Loucy (cell line): ENCODE results near the gene CTCFL.
A peak's percentile ranks its signal among the peaks of the same experiment; 100 is the strongest.

Source experiments
- H2AFZ ChIP-seq: fragments of 200-600 bp; sonication (generic); 2 replicates; pipeline ENCODE4 v1.6.0; 2016; ENCODE audit warnings: antibody characterized with exemption, mild to moderate bottlenecking, low read length, moderate library complexity
- H3F3A ChIP-seq: fragments of 200-600 bp; 2 replicates; pipeline ENCODE4 v1.6.0; 2016; ENCODE audit warnings: antibody characterized with exemption, low read depth, mild to moderate bottlenecking
- H3K27me3 ChIP-seq: fragments of 200-600 bp; sonication (generic); 2 replicates; pipeline ENCODE4 v1.6.1; 2014; ENCODE audit warnings: low read length, mild to moderate bottlenecking; ENCODE audit not compliant: insufficient read depth, poor library complexity, severe bottlenecking
- H3K36me3 ChIP-seq: fragments of 200-600 bp; sonication (generic); 2 replicates; pipeline ENCODE4 v1.6.1; 2016; ENCODE audit warnings: low read length; ENCODE audit not compliant: insufficient read depth
- H3K4me1 ChIP-seq: fragments of 200-600 bp; sonication (generic); 2 replicates; pipeline ENCODE4 v1.5.1; 2014; ENCODE audit warnings: low read length, mild to moderate bottlenecking; ENCODE audit not compliant: insufficient read depth, poor library complexity, severe bottlenecking
- H3K4me2 ChIP-seq: fragments of 200-600 bp; sonication (generic); 2 replicates; pipeline ENCODE4 v1.6.0; 2014; ENCODE audit warnings: antibody characterized with exemption, low read length, low read depth, mild to moderate bottlenecking; ENCODE audit not compliant: poor library complexity, severe bottlenecking
- H3K4me3 ChIP-seq: fragments of 200-600 bp; sonication (generic); 2 replicates; pipeline ENCODE4 v1.5.1; 2014; ENCODE audit warnings: low read length, mild to moderate bottlenecking, mixed read lengths; ENCODE audit not compliant: poor library complexity, severe bottlenecking
- H3K79me2 ChIP-seq: fragments of 200-600 bp; sonication (generic); 2 replicates; pipeline ENCODE4 v1.6.1; 2014; ENCODE audit warnings: low read length; ENCODE audit not compliant: insufficient read depth
- H3K9ac ChIP-seq: fragments of 200-600 bp; sonication (generic); 2 replicates; pipeline ENCODE4 v1.6.0; 2014; ENCODE audit warnings: mild to moderate bottlenecking, low read depth, low read length, moderate library complexity; ENCODE audit not compliant: poor library complexity, severe bottlenecking
- H3K9me2 ChIP-seq: fragments of 200-600 bp; sonication (generic); replicated peaks from 2 replicates; pipeline ENCODE4 v1.6.1; 2016; ENCODE audit warnings: low read depth, low read length, mixed read lengths
- H3K9me3 ChIP-seq: fragments of 200-600 bp; sonication (generic); 2 replicates; pipeline ENCODE4 v1.6.1; 2014; ENCODE audit warnings: mild to moderate bottlenecking, antibody characterized with exemption, low read length, low read depth; ENCODE audit not compliant: insufficient read depth
- H4K20me1 ChIP-seq: fragments of 200-600 bp; sonication (generic); 2 replicates; pipeline ENCODE4 v1.6.0; 2014; ENCODE audit warnings: antibody characterized with exemption, low read length, mild to moderate bottlenecking; ENCODE audit not compliant: insufficient read depth, poor library complexity, severe bottlenecking
- EZH2phosphoT487 ChIP-seq: fragments of 200-600 bp; IDR thresholded peaks from 2 replicates; pipeline ENCODE4 v1.6.1; 2018; ENCODE audit warnings: antibody characterized with exemption, mild to moderate bottlenecking, moderate library complexity, borderline replicate concordance
- TF ChIP-seq, protein P1 (sequence below): fragments of 200-600 bp; sonication (generic); conservative IDR thresholded peaks from 2 replicates; pipeline ENCODE4 v1.5.1; 2014; ENCODE audit warnings: mild to moderate bottlenecking, antibody characterized with exemption, low read length

Gene CTCFL, protein sequence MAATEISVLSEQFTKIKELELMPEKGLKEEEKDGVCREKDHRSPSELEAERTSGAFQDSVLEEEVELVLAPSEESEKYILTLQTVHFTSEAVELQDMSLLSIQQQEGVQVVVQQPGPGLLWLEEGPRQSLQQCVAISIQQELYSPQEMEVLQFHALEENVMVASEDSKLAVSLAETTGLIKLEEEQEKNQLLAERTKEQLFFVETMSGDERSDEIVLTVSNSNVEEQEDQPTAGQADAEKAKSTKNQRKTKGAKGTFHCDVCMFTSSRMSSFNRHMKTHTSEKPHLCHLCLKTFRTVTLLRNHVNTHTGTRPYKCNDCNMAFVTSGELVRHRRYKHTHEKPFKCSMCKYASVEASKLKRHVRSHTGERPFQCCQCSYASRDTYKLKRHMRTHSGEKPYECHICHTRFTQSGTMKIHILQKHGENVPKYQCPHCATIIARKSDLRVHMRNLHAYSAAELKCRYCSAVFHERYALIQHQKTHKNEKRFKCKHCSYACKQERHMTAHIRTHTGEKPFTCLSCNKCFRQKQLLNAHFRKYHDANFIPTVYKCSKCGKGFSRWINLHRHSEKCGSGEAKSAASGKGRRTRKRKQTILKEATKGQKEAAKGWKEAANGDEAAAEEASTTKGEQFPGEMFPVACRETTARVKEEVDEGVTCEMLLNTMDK

DNA sequence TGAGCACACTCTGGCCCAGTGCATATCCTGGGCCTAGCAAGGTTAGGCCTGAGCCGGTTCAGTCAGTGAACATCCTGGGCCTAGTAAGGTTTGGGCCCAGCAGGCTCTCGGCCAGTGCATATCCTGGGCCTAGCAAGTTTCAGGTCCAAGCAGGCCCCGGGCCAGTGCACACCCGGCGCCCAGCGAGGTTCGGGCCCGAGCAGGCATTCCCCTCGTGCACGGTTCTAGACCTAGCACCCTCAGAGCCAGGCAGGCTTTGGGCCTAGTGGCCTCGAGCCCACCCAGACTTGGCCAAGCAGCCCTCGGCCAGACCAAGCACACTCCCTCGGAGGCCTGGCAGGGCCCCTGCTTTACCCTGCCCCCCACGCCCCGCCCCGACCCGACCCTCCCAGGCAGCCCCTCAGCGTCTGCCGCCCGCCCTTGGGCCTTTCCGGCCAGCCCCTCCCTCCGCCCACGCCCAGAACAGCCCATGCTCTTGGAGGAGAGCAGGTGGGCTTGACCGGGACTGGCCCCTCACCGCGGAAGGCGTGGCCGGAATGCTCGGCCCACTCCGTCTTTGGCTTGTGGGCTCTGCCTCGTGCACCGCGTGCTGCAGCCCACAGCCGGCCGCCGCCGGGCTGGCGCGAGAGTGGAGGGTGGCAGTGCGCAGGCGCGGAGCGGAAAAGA lies at the start of gene CTCFL:
TSS of gene CTCFL (minus strand) at position 630 of the 666 bp plus-strand sequence. CDS start 935 bp downstream, outside the sequence.
- Histone ChIP-seq H3K9me2 (no peaks in the 10 kb centered on the region), H3K4me1 (no peaks in the 10 kb centered on the region), H2AFZ (no peak within 1 kb of the TSS), H4K20me1 (no peaks in the 10 kb centered on the region), H3K4me2 (no peak within 1 kb of the TSS), H3K36me3 (no peaks in the 10 kb centered on the region), H3K9me3 (no peaks in the 10 kb centered on the region), H3K79me2 (no peaks in the 10 kb centered on the region), H3K4me3 (no peak within 1 kb of the TSS), H3K9ac (no peak within 1 kb of the TSS), H3K27me3 (no peaks in the 10 kb centered on the region), H3F3A (no peaks in the 10 kb centered on the region)
- no peak for TF ChIP-seq EZH2phosphoT487
- TF ChIP-seq, protein P1, sequence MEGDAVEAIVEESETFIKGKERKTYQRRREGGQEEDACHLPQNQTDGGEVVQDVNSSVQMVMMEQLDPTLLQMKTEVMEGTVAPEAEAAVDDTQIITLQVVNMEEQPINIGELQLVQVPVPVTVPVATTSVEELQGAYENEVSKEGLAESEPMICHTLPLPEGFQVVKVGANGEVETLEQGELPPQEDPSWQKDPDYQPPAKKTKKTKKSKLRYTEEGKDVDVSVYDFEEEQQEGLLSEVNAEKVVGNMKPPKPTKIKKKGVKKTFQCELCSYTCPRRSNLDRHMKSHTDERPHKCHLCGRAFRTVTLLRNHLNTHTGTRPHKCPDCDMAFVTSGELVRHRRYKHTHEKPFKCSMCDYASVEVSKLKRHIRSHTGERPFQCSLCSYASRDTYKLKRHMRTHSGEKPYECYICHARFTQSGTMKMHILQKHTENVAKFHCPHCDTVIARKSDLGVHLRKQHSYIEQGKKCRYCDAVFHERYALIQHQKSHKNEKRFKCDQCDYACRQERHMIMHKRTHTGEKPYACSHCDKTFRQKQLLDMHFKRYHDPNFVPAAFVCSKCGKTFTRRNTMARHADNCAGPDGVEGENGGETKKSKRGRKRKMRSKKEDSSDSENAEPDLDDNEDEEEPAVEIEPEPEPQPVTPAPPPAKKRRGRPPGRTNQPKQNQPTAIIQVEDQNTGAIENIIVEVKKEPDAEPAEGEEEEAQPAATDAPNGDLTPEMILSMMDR: no peak

DNA sequence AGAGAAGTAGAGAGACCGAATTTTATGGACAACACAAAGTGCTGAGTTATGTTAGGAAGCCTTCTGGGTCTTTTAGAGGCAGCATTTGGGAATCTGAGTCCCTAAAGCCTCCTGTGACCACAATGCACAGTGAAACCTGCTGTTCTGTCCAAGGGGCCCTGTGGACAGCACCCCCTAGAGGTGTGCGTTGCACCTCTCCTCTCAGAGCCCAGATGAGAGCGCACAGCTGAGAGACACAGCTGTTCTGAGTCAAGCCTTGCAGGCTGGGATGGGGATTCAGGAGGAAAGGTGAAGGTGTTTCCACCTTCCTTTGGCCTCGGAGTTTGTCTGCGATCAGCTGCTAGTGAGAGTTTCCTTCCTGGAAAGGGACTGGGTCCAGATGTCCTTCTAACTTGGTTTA lies 49.0 kb upstream of the CTCFL start:
- no peak overlapping the region for H3K4me2 ChIP-seq
- no peaks in the 10 kb centered on the region for H3K9me2 ChIP-seq
- H3K4me1 ChIP-seq: no peaks in the 10 kb centered on the region
- H4K20me1 ChIP-seq: no peaks in the 10 kb centered on the region
- H3K27me3 ChIP-seq: no peaks in the 10 kb centered on the region
- no peaks in the 10 kb centered on the region for H3K36me3 ChIP-seq
- H3F3A ChIP-seq: no peaks in the 10 kb centered on the region
- H3K79me2 ChIP-seq: no peaks in the 10 kb centered on the region
- no peaks in the 10 kb centered on the region for H3K9me3 ChIP-seq
- no peak overlapping the region for H3K4me3 ChIP-seq
- H3K9ac ChIP-seq: no peak overlapping the region
- no peak overlapping the region for H2AFZ ChIP-seq
- TF ChIP-seq, protein P1: peak; percentile 48
- no peak for TF ChIP-seq EZH2phosphoT487

DNA sequence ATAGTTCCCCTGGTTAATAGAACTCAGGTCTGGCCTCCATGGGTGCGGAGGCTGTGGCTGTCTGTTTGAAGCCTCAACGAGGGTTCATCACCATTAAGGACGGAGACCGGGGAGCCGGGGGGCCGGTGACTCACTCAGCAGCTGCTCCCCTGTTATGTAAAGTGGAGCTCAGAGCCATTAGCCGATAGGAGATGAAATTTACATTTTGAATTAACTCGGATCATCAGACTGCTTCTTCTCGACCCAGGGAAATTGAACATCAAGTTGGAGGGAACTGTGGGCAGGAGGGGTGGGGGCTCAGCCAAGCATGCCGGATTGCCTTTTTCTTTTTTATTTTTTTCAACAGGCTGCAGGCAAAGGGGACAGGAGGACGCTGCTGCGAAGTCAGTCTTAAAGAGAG lies 48.3 kb upstream of the CTCFL start:
- H3F3A ChIP-seq: no peaks in the 10 kb centered on the region
- TF ChIP-seq EZH2phosphoT487: no peak
- TF ChIP-seq, protein P1: no peak
- H3K4me1 ChIP-seq: no peaks in the 10 kb centered on the region
- no peaks in the 10 kb centered on the region for H3K9me3 ChIP-seq
- H2AFZ ChIP-seq: no peak overlapping the region
- H3K9me2 ChIP-seq: no peaks in the 10 kb centered on the region
- no peak overlapping the region for H3K4me3 ChIP-seq
- no peaks in the 10 kb centered on the region for H3K27me3 ChIP-seq
- H3K36me3 ChIP-seq: no peaks in the 10 kb centered on the region
- H3K9ac ChIP-seq: no peak overlapping the region
- H3K4me2 ChIP-seq: no peak overlapping the region
- H4K20me1 ChIP-seq: no peaks in the 10 kb centered on the region
- no peaks in the 10 kb centered on the region for H3K79me2 ChIP-seq
